ENCODE measurements around the gene ADGRV1.
A peak's percentile ranks its signal among the peaks of the same experiment; 100 is the strongest.

ADGRV1 gene

GRCh38 chr5:91207248-91207647 is 648.7 kb downstream of the ADGRV1 start:
- DNase-seq (ENCODE audit: low read depth): peak; percentile 61

- no peak for DNase-seq (ENCODE audit: low read depth)
These were observed 653.6 kb downstream of the ADGRV1 start for GRCh38 chr5:91211997-91212713.

- DNase-seq (ENCODE audit: low read depth): peak; percentile 96
These were observed 654.1 kb downstream of the ADGRV1 start for GRCh38 chr5:91212714-91213092.

All from EH (cell line).